H1 (cell line): Measurements from ENCODE around the gene CYP2J2. TPM values are rescaled to one million over a fixed set of nuclear protein-coding genes. Genes with fewer than 3 reads are reported as not detected.

Source experiments
- CREB1 ChIP-seq: IDR thresholded peaks from 2 replicates; pipeline ENCODE4 v1.6.1; 2012; ENCODE audit warnings: inconsistent platforms
- JUN ChIP-seq: IDR thresholded peaks from 2 replicates; pipeline ENCODE4 v1.6.1; 2011; ENCODE audit warnings: low read depth, mild to moderate bottlenecking, improper control_type of control experiment, low read length
- JUND ChIP-seq: IDR thresholded peaks from 2 replicates; pipeline ENCODE4 v1.6.1; 2011; ENCODE audit warnings: mild to moderate bottlenecking, improper control_type of control experiment, low read length
- SP4 ChIP-seq: IDR thresholded peaks from 2 replicates; pipeline ENCODE4 v1.6.1; 2012; ENCODE audit warnings: low read length, inconsistent platforms
- SUZ12 ChIP-seq: fragments of 200-600 bp; sonication (generic); IDR thresholded peaks from 2 replicates; pipeline ENCODE4 v1.6.1; 2012; ENCODE audit warnings: mild to moderate bottlenecking, inconsistent platforms, low read length, moderate library complexity, mixed read lengths
- TCF12 ChIP-seq: IDR thresholded peaks from 2 replicates; pipeline ENCODE4 v1.6.1; 2011; ENCODE audit warnings: low read depth, mild to moderate bottlenecking, low read length
- polyA plus RNA-seq, 7 experiments: library from polyadenylated mRNA; depleted of rRNA in 3 of 7; stranded (reverse) in 5 of 7; unstranded in 2 of 7; fragments of >200 nt in 5 of 7; fragments of 200-250 nt in 2 of 7; gene quantifications; 1 replicate in 5 of 7; 2 replicates in 1 of 7; 4 replicates in 1 of 7; pipeline versions ENCODE4 v1.2.1 to v1.2.3, GENCODE V29; 2011 to 2013; ENCODE audit warnings: missing spikeins in 2 of 7, mixed read lengths in 2 of 7
- total RNA-seq: library from RNA; stranded (reverse); fragmentation: NEBNext Ultra II Directional; extraction: Animal tissue kit (Norgen Biotek cat#: 25700); gene quantifications from 2 replicates; pipeline ENCODE4 v1.2.1, GENCODE V29; 2021

CYP2J2 gene
- total and polyA plus RNA-seq, 2 of the 8 experiments (the other 6 are each of a cell fraction or from before 2014, with no cell fraction given): 0.59 to 2.1 TPM

DNA sequence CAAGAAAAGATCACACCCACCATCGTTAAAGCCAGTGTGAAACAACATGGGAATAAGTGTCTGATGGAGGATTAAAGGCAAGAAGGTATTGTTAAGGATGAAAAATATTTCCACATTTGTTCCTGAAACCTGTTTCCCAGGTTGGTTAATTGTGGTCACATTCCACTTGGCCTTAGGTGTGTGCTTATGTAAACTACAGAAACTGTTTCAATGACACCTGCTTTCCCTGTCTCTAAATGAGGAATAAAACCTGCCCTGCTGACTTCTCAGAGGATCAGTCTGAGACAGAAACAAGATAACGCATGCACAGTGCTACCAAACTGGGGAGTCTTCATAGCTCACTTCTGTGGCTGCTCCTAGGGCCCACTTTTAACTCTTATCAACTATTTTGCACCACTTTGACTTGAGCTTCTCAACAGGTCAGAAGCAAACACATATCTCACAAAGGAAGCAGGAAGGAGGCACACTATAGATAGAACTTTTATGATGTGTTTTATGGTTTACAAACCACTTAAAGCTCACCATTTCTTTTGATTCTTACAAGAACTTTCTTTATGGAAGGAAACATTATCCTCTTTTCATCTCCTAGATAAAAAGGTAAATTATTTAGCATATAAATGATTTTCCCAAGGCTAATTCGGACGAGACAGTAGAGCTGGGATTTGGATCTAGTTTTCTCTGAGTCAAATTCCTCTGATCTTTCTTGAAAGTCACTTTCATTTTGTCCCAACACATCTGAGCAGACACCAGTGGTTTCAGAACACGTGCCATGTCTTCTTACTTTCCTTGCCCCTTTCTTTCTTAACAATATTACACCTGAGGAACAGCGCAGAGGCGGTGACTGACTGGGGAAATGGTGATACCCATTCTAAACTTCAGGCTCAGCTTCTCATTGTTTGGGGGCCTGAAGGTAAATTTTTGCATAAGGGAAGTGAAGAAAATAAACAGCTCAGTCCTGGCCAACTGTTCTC is 33.4 kb downstream of the CYP2J2 start (continued):
- no peak for TF ChIP-seq JUN
- TF ChIP-seq JUND: no peak
- TF ChIP-seq CREB1: no peak
- no peak for TF ChIP-seq SUZ12
- no peak for TF ChIP-seq TCF12
- no peak for TF ChIP-seq SP4
